Non-pigmented ciliary epithelial cell (primary cell): ENCODE data around the gene CDC42BPG.
"Not testable (repeated sequence)": the region's sequence is repeated elsewhere in the genome, so short reads cannot be mapped to it uniquely, and the experiment has no call there.

Experiments
- DNase-seq: peaks from one replicate; pipeline ENCODE4 v3.0.0-alpha.2; 2010; ENCODE audit warnings: low read depth

The CDC42BPG gene

GRCh38 chr11:64834723-64835615 is 9.5 kb downstream of the CDC42BPG start:
- DNase-seq: no peak

- DNase-seq: no peak
Measured at GRCh38 chr11:64834031-64834722, 10.3 kb downstream of the CDC42BPG start.

GRCh38 chr11:64833509-64833908 is 10.9 kb downstream of the CDC42BPG start:
- no peak for DNase-seq

- no peak for DNase-seq
Measured at GRCh38 chr11:64833198-64833502, 11.3 kb downstream of the CDC42BPG start.

- no peak for DNase-seq
Measured at GRCh38 chr11:64832467-64833197, 11.8 kb downstream of the CDC42BPG start.

GRCh38 chr11:64831411-64831891 is 13.0 kb downstream of the CDC42BPG start:
- no peak for DNase-seq

- DNase-seq: no peak
Measured at GRCh38 chr11:64829536-64830251, 14.8 kb downstream of the CDC42BPG start.

- DNase-seq: no peak
Measured at GRCh38 chr11:64827451-64827839, 17.0 kb downstream of the CDC42BPG start.

- DNase-seq: no peak
Measured at GRCh38 chr11:64826578-64827450, 17.6 kb downstream of the CDC42BPG start.

GRCh38 chr11:64826062-64826461 is 18.4 kb downstream of the CDC42BPG start:
- DNase-seq: no peak

- DNase-seq: no peak
Measured at GRCh38 chr11:64823568-64824119, 20.8 kb downstream of the CDC42BPG start.

GRCh38 chr11:64817476-64817875 is 27.0 kb downstream of the CDC42BPG start:
- no peak for DNase-seq

GRCh38 chr11:64815433-64815832 is 29.0 kb downstream of the CDC42BPG start:
- DNase-seq: not testable (repeated sequence)

- DNase-seq: no peak
Measured at GRCh38 chr11:64814712-64815187, 29.7 kb downstream of the CDC42BPG start.

GRCh38 chr11:64813826-64814225 is 30.6 kb downstream of the CDC42BPG start:
- DNase-seq: no peak

GRCh38 chr11:64810891-64811272 is 33.6 kb downstream of the CDC42BPG start:
- no peak for DNase-seq

- DNase-seq: peak; percentile 81
Measured at GRCh38 chr11:64810271-64810890, 34.1 kb downstream of the CDC42BPG start, which contains the start of gene MEN1. TSS of gene MEN1 (minus strand) at chr11:64810551. CDS start at chr11:64810109, 442 bp downstream.

- DNase-seq: no peak
Measured at GRCh38 chr11:64809781-64810241, 34.6 kb downstream of the CDC42BPG start.

GRCh38 chr11:64805481-64805880 is 39.0 kb downstream of the CDC42BPG start:
- no peak for DNase-seq
